ENCODE measurements around the gene TMEFF2.

- TF ChIP-seq POLR2A (IDR thresholded peaks at IDR 0.05; ENCODE audit: low read depth, low read length) (no peak), TAF1 (IDR thresholded peaks at IDR 0.05; ENCODE audit: borderline replicate concordance, low read depth, low read length) (no peak)
Observed at GRCh38 chr2:191979221-191979730, 215.5 kb downstream of the TMEFF2 start.
